ENCODE data around the gene PCDHA5.

Gene PCDHA5

DNA sequence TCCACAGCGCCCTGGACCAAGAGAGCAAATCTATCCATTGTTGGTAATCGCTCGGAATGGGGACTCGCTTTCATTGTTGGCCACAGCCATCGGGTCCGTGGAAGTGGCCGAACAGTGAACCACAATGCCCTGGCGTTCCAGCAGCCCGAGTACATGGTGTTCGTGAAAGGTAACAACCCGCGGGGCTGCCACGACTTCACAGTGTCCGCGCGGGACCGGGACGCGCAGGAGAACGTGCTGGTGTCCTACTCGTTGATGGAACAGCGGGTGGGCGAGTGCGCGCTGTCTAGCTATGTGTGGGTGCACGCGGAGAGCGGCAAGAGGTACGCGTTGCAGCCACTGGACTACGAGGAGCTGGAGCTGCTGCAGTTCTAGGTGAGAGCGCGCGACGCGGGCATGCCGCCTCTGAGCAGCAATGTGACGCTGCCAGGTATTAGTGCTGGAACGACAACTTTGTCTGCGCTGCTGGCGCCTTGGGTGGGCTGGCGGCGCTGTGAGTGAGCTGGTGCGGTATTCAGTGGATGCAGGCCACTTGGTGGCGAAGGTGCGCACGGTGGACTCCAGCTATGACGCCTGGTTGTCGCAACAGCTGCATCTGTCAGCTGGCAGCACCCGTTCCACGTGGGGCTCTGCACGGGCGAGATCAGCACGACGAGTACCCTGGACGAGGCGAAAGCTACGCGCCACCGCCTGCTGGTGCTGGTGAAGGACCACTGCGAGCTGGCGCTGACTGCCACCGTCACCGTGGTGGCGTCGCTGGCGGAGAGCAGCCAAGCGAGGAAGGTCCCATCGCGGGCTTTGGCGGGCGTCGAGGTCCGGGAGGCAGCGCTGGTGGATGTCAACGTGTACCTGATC lies 41.3 kb downstream of the PCDHA5 start:
- no peak for DNase-seq (ENCODE audit: low read depth)

- no peak for DNase-seq (ENCODE audit: low read depth)
These were observed 47.5 kb downstream of the PCDHA5 start, which contains the start of gene PCDHA11 for GRCh38 chr5:140868721-140869554. Gene PCDHA11, plus strand, starts transcription at chr5:140868957. Its CDS starts 147 bp downstream, at chr5:140869104.

DNA sequence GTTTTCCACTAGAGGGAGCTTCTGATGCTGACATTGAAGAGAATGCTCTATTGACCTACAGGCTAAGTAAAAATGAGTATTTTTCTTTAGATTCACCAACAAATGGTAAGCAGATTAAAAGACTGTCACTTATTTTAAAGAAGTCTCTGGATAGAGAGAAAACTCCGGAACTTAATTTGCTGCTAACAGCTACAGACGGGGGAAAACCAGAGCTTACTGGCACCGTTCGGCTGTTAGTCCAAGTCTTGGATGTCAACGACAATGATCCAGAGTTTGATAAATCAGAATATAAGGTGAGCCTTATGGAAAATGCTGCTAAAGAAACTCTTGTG lies 48.1 kb downstream of the PCDHA5 start:
- no peak for DNase-seq (ENCODE audit: low read depth)

GRCh38 chr5:140870221-140871201 lies 49.1 kb downstream of the PCDHA5 start:
- DNase-seq (ENCODE audit: low read depth), result no peak
